PFSK-1 (cell line): ENCODE measurements around the gene CASP4.

ENCODE experiments used
- POLR2AphosphoS5 ChIP-seq: IDR thresholded peaks from 2 replicates; pipeline ENCODE4 v1.6.1; 2012; ENCODE audit warnings: low read depth, mild to moderate bottlenecking, control low read depth, low read length, moderate library complexity
- SIN3A ChIP-seq: IDR thresholded peaks from 2 replicates; pipeline ENCODE4 v1.6.1; 2012; ENCODE audit warnings: mild to moderate bottlenecking, low read length, moderate library complexity, borderline replicate concordance; ENCODE audit not compliant: insufficient read depth
- TAF1 ChIP-seq: IDR thresholded peaks from 2 replicates; pipeline ENCODE4 v1.6.1; 2012; ENCODE audit warnings: low read length, control low read depth, borderline replicate concordance; ENCODE audit not compliant: insufficient read depth
- TF ChIP-seq, protein P1 (sequence below), 2 experiments: IDR thresholded peaks; 2 replicates each; pipeline versions ENCODE4 v1.6.1 to v1.8.0; 2011 to 2012; ENCODE audit warnings: low read depth in 2 of 2, low read length in 2 of 2, control low read depth in 1 of 2, inconsistent platforms in 1 of 2, mild to moderate bottlenecking in 1 of 2, moderate library complexity in 1 of 2; ENCODE audit not compliant: insufficient read depth in 1 of 2

DNA sequence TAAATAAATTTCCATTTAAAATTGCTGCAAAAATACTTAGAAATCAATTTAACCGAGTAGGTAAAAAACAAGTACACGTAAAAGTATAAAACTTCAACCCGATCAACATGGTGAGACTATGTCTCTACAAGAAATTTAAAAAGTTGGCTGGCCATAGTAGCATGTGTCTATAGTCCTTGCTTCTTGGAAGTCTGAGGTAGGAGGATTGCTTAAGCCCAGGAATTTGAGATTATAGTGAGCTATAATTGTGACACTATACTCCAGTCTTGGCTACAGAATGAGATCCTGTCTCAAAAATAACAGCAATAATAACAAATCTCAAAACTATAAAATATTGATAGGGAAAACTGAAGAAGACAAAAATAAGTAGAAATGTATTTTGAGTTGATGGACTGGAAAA lies 11.1 kb downstream of the CASP4 start:
- no peak for TF ChIP-seq POLR2AphosphoS5
- no peak for TF ChIP-seq TAF1
- TF ChIP-seq SIN3A = no peak
- TF ChIP-seq, protein P1, sequence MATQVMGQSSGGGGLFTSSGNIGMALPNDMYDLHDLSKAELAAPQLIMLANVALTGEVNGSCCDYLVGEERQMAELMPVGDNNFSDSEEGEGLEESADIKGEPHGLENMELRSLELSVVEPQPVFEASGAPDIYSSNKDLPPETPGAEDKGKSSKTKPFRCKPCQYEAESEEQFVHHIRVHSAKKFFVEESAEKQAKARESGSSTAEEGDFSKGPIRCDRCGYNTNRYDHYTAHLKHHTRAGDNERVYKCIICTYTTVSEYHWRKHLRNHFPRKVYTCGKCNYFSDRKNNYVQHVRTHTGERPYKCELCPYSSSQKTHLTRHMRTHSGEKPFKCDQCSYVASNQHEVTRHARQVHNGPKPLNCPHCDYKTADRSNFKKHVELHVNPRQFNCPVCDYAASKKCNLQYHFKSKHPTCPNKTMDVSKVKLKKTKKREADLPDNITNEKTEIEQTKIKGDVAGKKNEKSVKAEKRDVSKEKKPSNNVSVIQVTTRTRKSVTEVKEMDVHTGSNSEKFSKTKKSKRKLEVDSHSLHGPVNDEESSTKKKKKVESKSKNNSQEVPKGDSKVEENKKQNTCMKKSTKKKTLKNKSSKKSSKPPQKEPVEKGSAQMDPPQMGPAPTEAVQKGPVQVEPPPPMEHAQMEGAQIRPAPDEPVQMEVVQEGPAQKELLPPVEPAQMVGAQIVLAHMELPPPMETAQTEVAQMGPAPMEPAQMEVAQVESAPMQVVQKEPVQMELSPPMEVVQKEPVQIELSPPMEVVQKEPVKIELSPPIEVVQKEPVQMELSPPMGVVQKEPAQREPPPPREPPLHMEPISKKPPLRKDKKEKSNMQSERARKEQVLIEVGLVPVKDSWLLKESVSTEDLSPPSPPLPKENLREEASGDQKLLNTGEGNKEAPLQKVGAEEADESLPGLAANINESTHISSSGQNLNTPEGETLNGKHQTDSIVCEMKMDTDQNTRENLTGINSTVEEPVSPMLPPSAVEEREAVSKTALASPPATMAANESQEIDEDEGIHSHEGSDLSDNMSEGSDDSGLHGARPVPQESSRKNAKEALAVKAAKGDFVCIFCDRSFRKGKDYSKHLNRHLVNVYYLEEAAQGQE (IDR thresholded peaks at IDR 0.05; ENCODE audit: insufficient read depth in 1 of 2, low read depth in 2 of 2, low read length in 2 of 2) = no peak
